Smooth muscle cell (in vitro differentiated cells): ENCODE measurements around the gene SERPINA6. TPM values are rescaled to one million over a fixed set of nuclear protein-coding genes. Genes with fewer than 3 reads are reported as not detected.
"Not testable (repeated sequence)": the region's sequence is repeated elsewhere in the genome, so short reads cannot be mapped to it uniquely, and the experiment has no call there.

Source experiments
- DNase-seq: peaks from one replicate; lab custom pipeline; 2025; ENCODE audit not compliant: unreplicated experiment; lab: John Stamatoyannopoulos, UW
- H2AFZ ChIP-seq: fragments of 200-600 bp; sonication (generic); 2 replicates; pipeline ENCODE4 v1.6.0; 2016; ENCODE audit warnings: antibody characterized with exemption, low read depth, mild to moderate bottlenecking
- H3F3A ChIP-seq: fragments of 200-600 bp; sonication (generic); 2 replicates; pipeline ENCODE4 v1.6.0; 2017; ENCODE audit warnings: antibody characterized with exemption, low read depth
- H3K27ac ChIP-seq: fragments of 200-600 bp; sonication (generic); 2 replicates; pipeline ENCODE4 v1.5.1; 2016; ENCODE audit warnings: low read depth, mild to moderate bottlenecking
- H3K27me3 ChIP-seq: fragments of 200-600 bp; sonication (generic); 2 replicates; pipeline ENCODE4 v1.6.1; 2016; ENCODE audit warnings: low read depth, mild to moderate bottlenecking
- H3K36me3 ChIP-seq: fragments of 200-600 bp; sonication (generic); 2 replicates; pipeline ENCODE4 v1.5.1; 2016; ENCODE audit warnings: low read depth
- H3K4me1 ChIP-seq: fragments of 200-600 bp; sonication (generic); 2 replicates; pipeline ENCODE4 v1.5.1; 2016; ENCODE audit warnings: low read depth
- H3K4me2 ChIP-seq: fragments of 200-600 bp; sonication (generic); 2 replicates; pipeline ENCODE4 v1.6.0; 2016; ENCODE audit warnings: mild to moderate bottlenecking
- H3K4me3 ChIP-seq: fragments of 200-600 bp; sonication (generic); 2 replicates; pipeline ENCODE4 v1.5.1; 2016; ENCODE audit warnings: mild to moderate bottlenecking
- H3K79me2 ChIP-seq: fragments of 200-600 bp; sonication (generic); 2 replicates; pipeline ENCODE4 v1.6.0; 2016; ENCODE audit warnings: low read depth, mild to moderate bottlenecking
- H3K9ac ChIP-seq: fragments of 200-600 bp; sonication (generic); 2 replicates; pipeline ENCODE4 v1.6.0; 2016; ENCODE audit warnings: low read depth
- H3K9me3 ChIP-seq: fragments of 200-600 bp; sonication (generic); replicated peaks from 2 replicates; pipeline ENCODE4 v1.5.1; 2016; ENCODE audit warnings: low read depth
- H4K20me1 ChIP-seq: fragments of 200-600 bp; sonication (generic); 2 replicates; pipeline ENCODE4 v1.6.0; 2016; ENCODE audit warnings: low read depth
- CTCF ChIP-seq: fragments of 200-600 bp; sonication (generic); IDR thresholded peaks from 2 replicates; pipeline ENCODE4 v1.5.1; 2017; ENCODE audit warnings: borderline replicate concordance, mild to moderate bottlenecking, antibody characterized with exemption; ENCODE audit not compliant: insufficient read depth, poor library complexity, severe bottlenecking
- WGBS: methylation state at CpG from one replicate; pipeline ENCODE4 v1.1.7; 2016; ENCODE audit warnings: low lambda C conversion rate; 5-methylcytosine and 5-hydroxymethylcytosine counted together
- polyA plus RNA-seq: library from polyadenylated mRNA; unstranded; fragments of >200 nt; fragmentation: Nextera tagmentation; extraction: Ambion mirVana; gene quantifications from 2 replicates; pipeline ENCODE4 v1.2.1, GENCODE V29; 2016
- total RNA-seq: library from RNA; depleted of rRNA; stranded (reverse); fragments of >200 nt; gene quantifications from 2 replicates; pipeline ENCODE4 v1.2.3, GENCODE V29; 2014

Gene SERPINA6
- total and polyA plus RNA-seq, 2 experiments from 2014 or later = not detected

- H4K20me1 ChIP-seq = no peaks in the 10 kb centered on the region
- no peaks in the 10 kb centered on the region for H3K79me2 ChIP-seq
- H3K36me3 ChIP-seq = no peaks in the 10 kb centered on the region
- H3K4me3 ChIP-seq = no peak overlapping the region
- H3K9ac ChIP-seq = no peak overlapping the region
- H3K27ac ChIP-seq = no peak overlapping the region
- H3K4me2 ChIP-seq = no peak overlapping the region
- DNase-seq = no peak
- H3K27me3 ChIP-seq = peaks cover 7% of the 10 kb centered on the region
- no peaks in the 10 kb centered on the region for H3F3A ChIP-seq
- no peaks in the 10 kb centered on the region for H3K4me1 ChIP-seq
- TF ChIP-seq CTCF = no peak
- H2AFZ ChIP-seq = no peak overlapping the region
- no peaks in the 10 kb centered on the region for H3K9me3 ChIP-seq
- WGBS = 97% methylated on average over 3 of the region's 3 CpGs
These were observed 31.6 kb upstream of the SERPINA6 start for GRCh38 chr14:94354638-94355185.

GRCh38 chr14:94354190-94354589 lies 31.1 kb upstream of the SERPINA6 start:
- H3F3A ChIP-seq, H4K20me1 ChIP-seq, H2AFZ ChIP-seq, H3K4me3 ChIP-seq, DNase-seq, H3K36me3 ChIP-seq, H3K9me3 ChIP-seq, H3K27me3 ChIP-seq, H3K79me2 ChIP-seq, H3K4me2 ChIP-seq, H3K27ac ChIP-seq, H3K9ac ChIP-seq, H3K4me1 ChIP-seq: not testable (repeated sequence)
- WGBS = 79% methylated on average over 8 of the region's 8 CpGs

- no peak overlapping the region for H3K4me3 ChIP-seq
- H3K9ac ChIP-seq = no peak overlapping the region
- H3F3A ChIP-seq = no peaks in the 10 kb centered on the region
- no peaks in the 10 kb centered on the region for H4K20me1 ChIP-seq
- H3K4me1 ChIP-seq = no peaks in the 10 kb centered on the region
- H3K79me2 ChIP-seq = no peaks in the 10 kb centered on the region
- DNase-seq = no peak
- no peak overlapping the region for H2AFZ ChIP-seq
- 82% methylated on average over 7 of the region's 7 CpGs for WGBS
- H3K27ac ChIP-seq = no peak overlapping the region
- no peaks in the 10 kb centered on the region for H3K36me3 ChIP-seq
- H3K9me3 ChIP-seq = no peaks in the 10 kb centered on the region
- no peaks in the 10 kb centered on the region for H3K27me3 ChIP-seq
- TF ChIP-seq CTCF = no peak
- no peak overlapping the region for H3K4me2 ChIP-seq
These were observed 26.1 kb upstream of the SERPINA6 start for GRCh38 chr14:94349276-94349675.

- no peaks in the 10 kb centered on the region for H3K79me2 ChIP-seq
- H3K27ac ChIP-seq = no peak overlapping the region
- H3K9ac ChIP-seq = no peak overlapping the region
- H3K36me3 ChIP-seq = no peaks in the 10 kb centered on the region
- TF ChIP-seq CTCF = no peak
- H3K9me3 ChIP-seq = no peaks in the 10 kb centered on the region
- no peaks in the 10 kb centered on the region for H3F3A ChIP-seq
- H2AFZ ChIP-seq = no peak overlapping the region
- DNase-seq = no peak
- H3K27me3 ChIP-seq = no peaks in the 10 kb centered on the region
- no peaks in the 10 kb centered on the region for H3K4me1 ChIP-seq
- H4K20me1 ChIP-seq = no peaks in the 10 kb centered on the region
- no peak overlapping the region for H3K4me2 ChIP-seq
- H3K4me3 ChIP-seq = no peak overlapping the region
These were observed 25.7 kb upstream of the SERPINA6 start for GRCh38 chr14:94348836-94349235.
